Measurements from ENCODE around the gene GPC5.

DNA sequence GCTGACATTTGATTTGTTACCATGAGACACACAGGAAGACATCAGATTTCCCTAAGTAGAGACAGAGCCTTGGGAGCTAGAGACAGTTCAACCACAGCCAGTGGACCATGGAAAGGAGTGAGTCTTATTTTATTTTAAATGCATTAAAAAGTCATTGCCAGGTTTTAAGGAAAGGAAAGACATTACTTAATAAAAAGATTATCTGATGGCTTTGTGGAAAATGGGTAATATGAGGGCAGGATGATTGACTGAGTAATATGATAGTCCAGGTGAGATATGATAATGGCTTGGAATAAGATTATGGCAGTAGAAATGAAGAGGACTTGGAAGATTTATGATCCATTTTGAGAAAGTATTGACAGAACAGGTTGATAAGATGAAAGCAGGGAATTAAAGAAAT lies 580.1 kb downstream of the GPC5 start:
- no peak for TF ChIP-seq CTCF (IDR thresholded peaks at IDR 0.05)
- no peak for TF ChIP-seq EZH2 (IDR thresholded peaks at IDR 0.05)
- no peak for TF ChIP-seq EZH2phosphoT487 (IDR thresholded peaks at IDR 0.05)
